Measurements from ENCODE around the gene LIPK.

GRCh38 chr10:88682491-88682890 lies 23.6 kb upstream of the LIPK start:
- TF ChIP-seq CTCF (conservative IDR thresholded peaks at IDR 0.05), result no peak
- TF ChIP-seq EZH2 (IDR thresholded peaks at IDR 0.05; ENCODE audit: low read depth), result no peak
